MM.1S (cell line): ENCODE results near the gene ISLR.

ENCODE experiments used
- DNase-seq: peaks from one replicate; pipeline ENCODE4 v3.0.0-alpha.2; 2015
- H2AFZ ChIP-seq: fragments of 300-600 bp; sonication (generic); 2 replicates; pipeline ENCODE4 v1.6.0; 2016; ENCODE audit warnings: antibody characterized with exemption, low read length
- H3F3A ChIP-seq: fragments of 300-600 bp; sonication (generic); 2 replicates; pipeline ENCODE4 v1.6.1; 2016; ENCODE audit warnings: mild to moderate bottlenecking, antibody characterized with exemption, low read length, moderate library complexity, mixed read lengths; ENCODE audit not compliant: insufficient read depth
- H3K27ac ChIP-seq: fragments of 300-600 bp; sonication (generic); 2 replicates; pipeline ENCODE4 v1.5.1; 2016; ENCODE audit warnings: mild to moderate bottlenecking, low read length
- H3K27me3 ChIP-seq: fragments of 300-600 bp; sonication (generic); replicated peaks from 2 replicates; pipeline ENCODE4 v1.6.0; 2016; ENCODE audit warnings: low read length; ENCODE audit not compliant: insufficient read depth
- H3K36me3 ChIP-seq: fragments of 300-600 bp; sonication (generic); replicated peaks from 2 replicates; pipeline ENCODE4 v1.6.1; 2016; ENCODE audit warnings: mild to moderate bottlenecking, low read length, mixed read lengths; ENCODE audit not compliant: insufficient read depth
- H3K4me1 ChIP-seq: fragments of 300-600 bp; sonication (generic); 2 replicates; pipeline ENCODE4 v1.6.1; 2016; ENCODE audit warnings: low read length, mixed read lengths
- H3K4me2 ChIP-seq: fragments of 300-600 bp; sonication (generic); 2 replicates; pipeline ENCODE4 v1.6.0; 2016; ENCODE audit warnings: low read depth, low read length
- H3K4me3 ChIP-seq: fragments of 300-600 bp; sonication (generic); 2 replicates; pipeline ENCODE4 v1.5.1; 2016; ENCODE audit warnings: low read length, mixed read lengths
- H3K79me2 ChIP-seq: fragments of 300-600 bp; sonication (generic); 2 replicates; pipeline ENCODE4 v1.6.1; 2016; ENCODE audit warnings: mixed run types, low read length, mixed read lengths
- H3K9ac ChIP-seq: fragments of 300-600 bp; sonication (generic); 2 replicates; pipeline ENCODE4 v1.6.1; 2016; ENCODE audit warnings: low read length, mixed read lengths
- H3K9me2 ChIP-seq: fragments of 300-600 bp; sonication (generic); replicated peaks from 2 replicates; pipeline ENCODE4 v1.6.1; 2016; ENCODE audit warnings: mild to moderate bottlenecking, low read length, mixed read lengths; ENCODE audit not compliant: insufficient read depth
- H3K9me3 ChIP-seq: fragments of 300-600 bp; sonication (generic); replicated peaks from 2 replicates; pipeline ENCODE4 v1.6.1; 2016; ENCODE audit warnings: mild to moderate bottlenecking, low read length, mixed read lengths; ENCODE audit not compliant: insufficient read depth
- H4K20me1 ChIP-seq: fragments of 300-600 bp; sonication (generic); 2 replicates; pipeline ENCODE4 v1.6.1; 2016; ENCODE audit warnings: mild to moderate bottlenecking, low read length, moderate library complexity, mixed read lengths; ENCODE audit not compliant: insufficient read depth
- CTCF ChIP-seq: fragments of 300-600 bp; sonication (generic); IDR thresholded peaks from 2 replicates; pipeline ENCODE4 v1.5.1; 2016; ENCODE audit warnings: antibody characterized with exemption, low read length, mixed read lengths
- EZH2 ChIP-seq: fragments of 300-600 bp; sonication (generic); optimal IDR thresholded peaks from 2 replicates; pipeline ENCODE3; 2017; ENCODE audit warnings: low read depth, mild to moderate bottlenecking, antibody characterized with exemption, low read length, mixed read lengths
- EZH2phosphoT487 ChIP-seq: fragments of 300-600 bp; sonication (generic); IDR thresholded peaks from 2 replicates; pipeline ENCODE4 v1.6.1; 2018; ENCODE audit warnings: antibody characterized with exemption, low read length

ISLR gene

GRCh38 chr15:74191798-74192197 lies 18.3 kb downstream of the ISLR start:
- Histone ChIP-seq H3K27ac (no peak overlapping the region), H4K20me1 (no peaks in the 10 kb centered on the region), H3K4me2 (no peak overlapping the region), H3K36me3 (no peaks in the 10 kb centered on the region), H3K79me2 (no peaks in the 10 kb centered on the region), H2AFZ (no peak overlapping the region), H3K9me3 (no peaks in the 10 kb centered on the region), H3K4me3 (no peak overlapping the region), H3K27me3 (peaks cover 97% of the 10 kb centered on the region), H3K9me2 (no peaks in the 10 kb centered on the region), H3K4me1 (no peaks in the 10 kb centered on the region), H3F3A (no peaks in the 10 kb centered on the region), H3K9ac (no peak overlapping the region)
- no peak for TF ChIP-seq EZH2phosphoT487
- TF ChIP-seq CTCF = no peak
- TF ChIP-seq EZH2 = no peak
- DNase-seq = no peak

DNA sequence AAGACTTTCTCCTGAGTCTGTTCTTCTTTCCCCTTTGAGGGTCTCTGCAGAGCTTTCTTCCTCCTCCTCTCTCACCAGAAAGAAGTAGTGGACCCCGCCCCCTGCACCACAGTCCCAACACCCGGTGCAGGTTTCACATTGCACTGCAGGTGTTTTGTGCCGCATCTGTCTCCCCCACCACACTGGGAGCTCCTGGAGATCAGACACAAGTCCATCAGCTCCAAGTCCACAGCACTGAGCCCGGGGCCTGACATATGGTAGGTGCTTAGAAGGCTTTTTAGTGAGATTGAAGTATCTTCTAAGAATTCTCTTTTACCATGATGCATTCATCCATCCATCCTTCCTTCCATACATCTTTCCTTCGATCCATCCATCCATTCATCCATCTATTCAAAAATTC lies 19.2 kb downstream of the ISLR start:
- no peak for TF ChIP-seq CTCF
- TF ChIP-seq EZH2phosphoT487 = no peak
- no peak for TF ChIP-seq EZH2

GRCh38 chr15:74193299-74193718 lies 19.8 kb downstream of the ISLR start:
- H3K9me2 ChIP-seq = no peaks in the 10 kb centered on the region
- no peaks in the 10 kb centered on the region for H4K20me1 ChIP-seq
- H3K79me2 ChIP-seq = no peaks in the 10 kb centered on the region
- H3F3A ChIP-seq = no peaks in the 10 kb centered on the region
- no peaks in the 10 kb centered on the region for H3K36me3 ChIP-seq
- H3K4me3 ChIP-seq = no peak overlapping the region
- H3K4me1 ChIP-seq = no peaks in the 10 kb centered on the region
- no peak overlapping the region for H3K27ac ChIP-seq
- H3K9me3 ChIP-seq = no peaks in the 10 kb centered on the region
- H2AFZ ChIP-seq = no peak overlapping the region
- H3K27me3 ChIP-seq = peaks cover 83% of the 10 kb centered on the region
- H3K9ac ChIP-seq = no peak overlapping the region
- no peak overlapping the region for H3K4me2 ChIP-seq
- no peak for DNase-seq
- no peak for TF ChIP-seq EZH2phosphoT487
- TF ChIP-seq EZH2 = no peak
- no peak for TF ChIP-seq CTCF

More for the DNA sequence above, 19.2 kb downstream of the ISLR start:
- Histone ChIP-seq H2AFZ (no peak overlapping the region), H3K4me3 (no peak overlapping the region), H3K79me2 (no peaks in the 10 kb centered on the region), H3K4me1 (no peaks in the 10 kb centered on the region), H3K27ac (no peak overlapping the region), H4K20me1 (no peaks in the 10 kb centered on the region), H3K9me3 (no peaks in the 10 kb centered on the region), H3F3A (no peaks in the 10 kb centered on the region), H3K9me2 (no peaks in the 10 kb centered on the region), H3K9ac (no peak overlapping the region), H3K4me2 (no peak overlapping the region), H3K36me3 (no peaks in the 10 kb centered on the region), H3K27me3 (peaks cover 87% of the 10 kb centered on the region)
- DNase-seq = no peak
